GM19455 (cell line): ENCODE measurements around the gene TMBIM1.
"Not testable (repeated sequence)": the region's sequence is repeated elsewhere in the genome, so short reads cannot be mapped to it uniquely, and the experiment has no call there.

Source experiments
- ATAC-seq: cut with Tn5 transposase; IDR thresholded peaks from one replicate; pipeline ENCODE4 v1.9.1; 2021; ENCODE audit not compliant: unreplicated experiment

The TMBIM1 gene

DNA sequence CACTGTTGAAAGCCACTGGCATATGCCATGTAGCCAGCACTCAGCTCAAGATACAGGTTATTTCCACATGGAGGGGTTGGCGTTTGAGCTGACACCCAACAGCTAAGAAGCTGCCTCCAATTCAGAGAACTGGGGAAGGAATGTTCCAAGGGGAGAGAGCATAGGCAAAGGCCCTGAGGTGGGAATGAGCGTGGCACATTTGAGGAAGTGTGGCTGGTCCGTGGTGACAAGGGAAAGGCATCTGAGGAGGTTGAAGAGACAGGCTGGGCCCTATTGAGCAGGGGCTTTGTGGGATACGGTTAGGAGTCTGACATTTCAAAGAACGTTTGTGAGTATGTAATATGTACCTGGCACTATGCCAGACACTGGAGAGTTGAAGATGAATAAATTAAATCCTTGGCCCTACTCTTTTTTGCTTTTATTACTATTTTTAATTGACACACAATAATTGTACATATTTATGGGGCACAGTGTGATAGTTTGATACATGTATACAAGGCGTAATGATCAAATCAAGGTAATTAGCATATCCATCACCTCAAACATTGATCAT lies 27.6 kb upstream of the TMBIM1 start:
- no peak for ATAC-seq

- no peak for ATAC-seq
Measured at GRCh38 chr2:218318241-218318640, 25.9 kb upstream of the TMBIM1 start.

DNA sequence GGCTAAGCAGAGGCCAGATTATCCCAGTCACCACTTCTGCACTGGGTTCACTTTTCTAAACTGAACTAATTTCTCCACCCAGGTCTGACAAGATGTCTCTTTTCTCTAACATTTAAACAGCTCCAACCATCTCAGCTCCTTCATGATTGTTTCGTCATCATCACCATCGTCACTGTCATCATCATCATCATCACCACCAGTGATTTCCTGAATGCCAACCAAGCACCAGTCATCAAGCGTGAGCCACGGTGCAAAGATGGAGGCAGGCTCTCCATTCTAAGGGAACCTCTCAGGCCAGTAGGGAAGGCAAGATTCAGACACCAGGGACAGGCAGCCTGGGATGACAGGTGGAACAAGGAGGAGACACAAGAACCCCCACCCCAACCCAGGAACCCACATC lies 25.5 kb upstream of the TMBIM1 start:
- ATAC-seq, result no peak

DNA sequence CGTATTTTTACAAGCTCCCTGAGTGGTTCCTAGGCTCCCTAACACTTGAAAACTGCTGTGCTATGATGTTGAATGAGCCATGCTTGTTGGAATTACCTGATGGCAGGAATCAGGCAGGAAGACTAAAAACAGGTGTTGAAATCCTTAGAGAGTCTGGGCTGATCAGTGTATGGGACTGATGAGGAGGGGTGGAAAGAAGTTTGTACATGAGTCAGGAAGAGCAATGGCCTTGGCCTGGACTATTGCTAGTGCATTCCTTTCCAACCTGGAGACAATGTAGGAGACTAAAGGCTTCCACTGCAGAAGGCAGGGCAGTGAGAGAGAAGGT lies 25.0 kb upstream of the TMBIM1 start:
- ATAC-seq, result no peak

DNA sequence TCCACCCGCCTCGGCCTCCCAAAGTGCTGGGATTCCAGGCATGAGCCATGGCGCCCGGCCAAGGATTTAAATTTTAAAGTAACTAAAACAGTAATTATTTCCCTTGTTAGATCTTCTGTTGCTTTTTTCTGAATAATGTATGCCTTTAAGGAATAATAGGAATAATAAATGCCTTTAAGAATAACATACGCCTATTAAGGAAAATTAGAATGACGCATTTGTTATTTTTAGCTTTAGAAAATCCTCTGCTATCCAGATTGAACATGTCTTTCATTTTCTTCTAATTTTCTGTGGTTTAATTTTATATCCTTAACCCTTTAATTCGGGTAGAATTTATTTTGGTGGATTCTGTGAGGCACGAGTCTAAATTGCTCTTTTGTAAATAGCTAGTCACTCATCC lies 23.1 kb upstream of the TMBIM1 start:
- ATAC-seq, result no peak

GRCh38 chr2:218314764-218315163 lies 22.5 kb upstream of the TMBIM1 start:
- not testable (repeated sequence) for ATAC-seq

DNA sequence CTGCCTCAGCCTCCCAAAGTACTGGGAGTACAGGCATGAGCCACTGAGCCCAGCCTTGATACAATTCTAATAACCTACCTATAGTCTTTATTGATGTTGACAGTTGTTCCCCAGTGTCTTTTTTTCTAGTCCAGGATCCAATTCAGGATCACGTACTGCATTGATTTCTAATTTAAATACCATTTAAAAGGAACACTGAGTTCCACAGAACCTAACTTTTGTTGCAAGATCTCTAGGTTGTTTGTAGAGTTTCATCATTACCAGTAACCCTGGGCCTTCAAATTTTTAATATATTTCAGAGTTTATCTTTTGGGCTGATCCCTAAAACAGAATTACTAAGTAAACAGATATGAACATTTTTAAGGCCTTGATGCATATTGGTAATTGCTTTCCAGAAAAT lies 21.1 kb upstream of the TMBIM1 start:
- no peak for ATAC-seq

GRCh38 chr2:218312267-218312756 lies 20.0 kb upstream of the TMBIM1 start:
- no peak for ATAC-seq

DNA sequence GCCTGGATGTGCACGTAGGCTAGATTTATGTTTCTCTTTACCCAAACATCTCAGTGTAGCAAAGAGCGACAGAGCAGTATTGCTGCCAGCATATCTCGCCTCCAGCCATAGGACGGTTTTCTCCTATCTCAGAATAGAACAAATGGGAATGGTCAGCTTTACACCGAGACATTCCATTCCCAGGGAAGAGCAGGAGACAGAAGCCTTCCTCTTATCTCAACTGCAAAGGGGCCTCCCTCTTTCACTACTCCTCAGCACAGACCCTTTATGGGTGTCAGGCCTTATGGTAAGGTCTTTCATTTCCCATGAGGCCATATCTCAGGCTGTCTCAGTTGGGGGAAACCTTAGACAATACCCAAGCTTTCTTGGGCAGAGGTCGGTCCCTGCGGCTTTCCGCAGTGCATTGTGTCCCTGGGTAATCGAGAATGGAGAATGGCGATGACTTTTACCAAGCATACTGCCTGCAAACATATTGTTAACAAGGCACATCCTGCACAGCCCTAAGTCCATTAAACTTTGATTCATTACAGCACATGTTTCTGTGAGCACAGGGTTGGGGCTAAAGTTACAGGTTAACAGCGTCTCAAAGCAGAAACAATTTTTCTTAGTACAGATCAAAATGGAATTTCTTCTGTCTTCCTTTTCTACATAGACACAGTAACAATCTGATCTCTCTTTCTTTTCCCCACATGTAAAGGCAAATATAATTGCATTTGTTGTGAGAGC lies 19.4 kb upstream of the TMBIM1 start:
- not testable (repeated sequence) for ATAC-seq

GRCh38 chr2:218310853-218311540 lies 18.7 kb upstream of the TMBIM1 start:
- no peak for ATAC-seq

GRCh38 chr2:218307415-218308090 lies 15.2 kb upstream of the TMBIM1 start:
- ATAC-seq, result no peak

DNA sequence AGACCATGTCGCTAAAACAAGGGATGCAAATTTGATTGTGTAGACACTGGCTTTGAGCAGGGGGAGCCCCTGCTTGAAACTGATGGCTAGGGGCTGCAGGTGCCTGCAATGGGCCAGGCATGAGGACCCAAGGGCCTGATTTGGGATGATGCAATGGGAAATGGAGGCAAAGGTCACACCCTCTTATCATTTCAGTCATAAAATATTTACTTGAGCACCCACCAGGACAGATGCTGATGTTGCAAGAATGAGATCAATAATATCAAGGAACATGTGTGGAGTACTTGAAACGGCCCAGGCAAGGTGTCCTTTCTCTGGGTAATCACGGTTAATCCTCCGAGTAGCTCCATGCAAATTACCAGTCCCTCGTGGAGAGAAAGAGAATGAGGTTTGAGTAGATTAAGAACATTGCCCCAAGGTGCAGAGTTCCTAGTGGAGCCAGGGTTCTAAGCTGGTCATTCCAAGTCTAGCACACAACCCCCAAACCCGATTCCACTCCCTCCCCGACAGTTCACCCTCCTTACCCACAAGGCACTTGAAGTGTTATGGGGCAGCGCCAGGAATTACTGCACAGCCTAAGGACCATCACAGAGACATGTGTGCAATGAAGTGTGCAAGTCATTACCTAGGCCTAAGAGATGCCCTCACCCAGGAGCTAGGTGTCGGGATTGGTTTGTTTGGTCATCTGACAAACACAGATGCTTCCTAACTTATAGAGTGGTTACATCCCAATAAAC lies 14.0 kb upstream of the TMBIM1 start:
- ATAC-seq, result no peak

- no peak for ATAC-seq
Measured at GRCh38 chr2:218305383-218305782, 13.1 kb upstream of the TMBIM1 start.

DNA sequence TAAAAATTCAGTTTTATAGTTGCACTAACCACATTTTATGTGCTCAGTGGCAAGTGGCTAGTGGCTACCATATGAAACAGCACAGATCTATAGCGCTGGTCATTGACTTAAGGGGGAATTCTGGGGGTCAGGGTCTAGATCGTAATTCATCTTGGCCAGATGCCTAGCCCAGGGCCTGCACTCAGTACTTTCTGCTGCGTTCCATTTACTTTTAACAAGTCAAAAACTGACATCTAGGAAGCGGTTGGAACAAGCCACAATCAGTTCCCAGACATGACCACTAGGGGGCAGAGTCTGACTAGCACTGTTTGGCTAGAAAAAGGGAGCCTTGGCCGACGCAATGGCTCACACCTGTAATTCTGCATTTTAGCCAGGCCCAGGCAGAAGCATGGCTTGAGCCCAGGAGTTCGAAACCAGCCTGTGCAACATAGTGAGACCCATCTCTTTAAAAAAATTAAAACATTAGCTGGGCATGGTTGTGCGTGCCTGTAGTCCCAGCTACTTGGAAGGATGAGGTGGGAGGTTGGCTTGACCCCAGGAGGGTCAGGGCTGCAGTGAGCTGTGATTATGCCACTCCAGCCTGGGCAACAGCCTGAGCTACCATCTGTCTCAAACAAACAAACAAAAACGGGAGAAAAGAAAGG lies 9.0 kb upstream of the TMBIM1 start:
- no peak for ATAC-seq

- ATAC-seq, result no peak
Measured at GRCh38 chr2:218300141-218300540, 7.8 kb upstream of the TMBIM1 start.

DNA sequence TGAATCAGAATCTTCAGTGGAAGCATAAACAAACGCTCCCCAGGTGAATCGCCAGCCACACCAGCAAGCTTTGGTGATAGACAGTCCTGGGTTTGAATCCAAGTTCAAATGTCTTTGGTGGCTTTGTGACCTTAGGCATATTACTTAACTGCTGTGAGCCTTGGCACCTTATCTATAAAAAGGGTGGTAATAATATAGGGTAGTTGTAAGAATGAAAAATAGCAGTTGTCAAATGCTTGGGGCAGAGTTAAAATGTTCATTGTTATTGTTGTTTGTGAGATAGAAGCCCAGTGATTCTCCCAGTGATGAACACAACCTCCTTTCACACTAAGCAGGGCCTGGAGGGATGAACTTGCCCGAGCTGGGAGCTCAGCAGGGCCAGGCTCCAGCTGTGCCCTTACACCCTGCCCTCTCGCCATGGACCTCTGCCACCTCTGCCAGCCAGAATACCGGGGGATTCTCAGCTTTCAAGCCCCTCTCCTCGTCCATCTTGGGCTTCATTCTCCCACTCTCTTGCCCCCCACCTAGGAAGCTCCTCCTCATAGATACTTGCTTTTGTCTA lies 6.1 kb upstream of the TMBIM1 start:
- no peak for ATAC-seq

DNA sequence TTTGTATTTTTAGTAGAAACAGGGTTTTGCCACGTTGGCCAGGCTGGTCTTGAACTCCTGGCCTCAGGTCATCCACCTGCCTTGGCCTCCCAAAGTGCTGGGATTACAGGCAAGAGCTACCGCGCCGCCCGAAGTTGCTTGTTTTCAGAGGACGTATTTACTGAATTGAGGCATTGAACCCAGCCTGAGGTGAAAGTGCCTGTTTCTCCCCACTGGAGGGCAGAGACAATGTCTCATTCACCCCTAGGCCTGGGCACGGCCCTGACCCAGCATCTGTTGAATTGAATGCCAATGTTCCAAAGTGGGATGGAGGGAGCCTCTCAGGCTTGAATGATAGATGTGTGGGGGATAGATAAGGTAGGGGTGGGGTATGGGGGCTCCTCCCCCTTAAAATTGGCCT lies 4.5 kb upstream of the TMBIM1 start:
- no peak for ATAC-seq

GRCh38 chr2:218296200-218296599 lies 3.9 kb upstream of the TMBIM1 start:
- no peak for ATAC-seq

GRCh38 chr2:218295029-218295428 lies 2.7 kb upstream of the TMBIM1 start:
- no peak for ATAC-seq

GRCh38 chr2:218294430-218295022 lies 2.2 kb upstream of the TMBIM1 start:
- ATAC-seq, result no peak
